T-helper 2 cell treated with Interferon-gamma antibody and Interleukin-4, amounts not matched to agents 5 μg/mL and 100 μg/mL, for 36 hours (primary cell): Measurements from ENCODE around the gene BFAR.
"Not testable (repeated sequence)": the region's sequence is repeated elsewhere in the genome, so short reads cannot be mapped to it uniquely, and the experiment has no call there.

Source experiments
- DNase-seq: peaks from one replicate; pipeline ENCODE4 v3.0.0; 2021; ENCODE audit warnings: low spot score
- H3K27ac Mint-ChIP-seq: one replicate; pipeline ENCODE4 v1.8.0; 2021; ENCODE audit warnings: mild to moderate bottlenecking, mixed read lengths
- H3K27me3 Mint-ChIP-seq: one replicate; pipeline ENCODE4 v1.8.0; 2021; ENCODE audit warnings: low read depth, mixed read lengths
- H3K36me3 Mint-ChIP-seq: one replicate; pipeline ENCODE4 v1.8.0; 2021; ENCODE audit warnings: low read depth, mixed read lengths
- H3K4me1 Mint-ChIP-seq: one replicate; pipeline ENCODE4 v1.8.0; 2021; ENCODE audit warnings: low read depth, mixed read lengths
- H3K4me3 Mint-ChIP-seq: one replicate; pipeline ENCODE4 v1.8.0; 2022; ENCODE audit warnings: mild to moderate bottlenecking, moderate library complexity, mixed read lengths
- H3K9me3 Mint-ChIP-seq: one replicate; pipeline ENCODE4 v1.8.0; 2021; ENCODE audit warnings: mixed read lengths

BFAR gene

DNA sequence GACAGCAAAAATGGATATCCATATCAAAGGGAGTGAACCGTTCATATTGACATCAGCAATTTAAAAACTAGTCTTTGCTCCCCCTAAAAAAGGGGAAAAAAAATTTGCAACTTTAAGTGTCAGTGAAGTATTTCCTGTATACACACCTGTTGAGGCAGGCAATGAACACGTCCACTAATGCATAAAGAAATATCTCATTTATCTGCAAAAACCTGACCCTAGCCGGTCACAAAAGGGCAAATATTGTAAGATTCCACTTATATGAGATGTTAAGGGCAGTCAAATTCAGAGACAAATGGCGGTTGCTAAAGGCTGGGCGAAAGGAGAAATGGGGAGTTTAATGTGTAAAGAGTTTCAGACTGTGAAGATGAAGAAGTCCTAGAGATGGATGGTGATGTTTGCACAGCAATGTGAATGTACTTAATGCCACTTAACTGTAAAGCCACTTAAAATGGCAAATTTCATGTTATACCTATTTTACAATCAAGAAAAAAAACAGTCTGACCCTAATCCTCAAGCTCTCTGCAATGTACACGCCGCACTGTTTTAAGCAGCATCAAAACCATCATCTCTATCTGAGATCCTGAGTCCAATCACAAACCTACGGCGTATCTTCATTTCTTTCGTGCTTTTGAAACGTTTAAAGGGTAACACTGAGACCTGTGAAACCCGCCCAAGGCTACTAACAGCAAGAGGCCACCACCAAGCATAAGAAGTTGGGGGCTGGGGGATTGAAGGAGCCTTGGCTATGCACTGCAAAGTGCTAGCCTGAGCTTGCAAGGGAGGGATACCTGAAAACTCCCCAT, 3.7 kb upstream of the BFAR start:
- DNase-seq, result peak; percentile 9
- H3K4me1 Mint-ChIP-seq, result peaks cover 28% of the 10 kb centered on the region
- H3K27ac Mint-ChIP-seq, result peak overlapping the region; percentile 99
- H3K4me3 Mint-ChIP-seq, result peak overlapping the region; percentile 93
- H3K27me3 Mint-ChIP-seq, result no peaks in the 10 kb centered on the region
- H3K9me3 Mint-ChIP-seq, result peaks cover 4% of the 10 kb centered on the region
- peaks cover 35% of the 10 kb centered on the region for H3K36me3 Mint-ChIP-seq

DNA sequence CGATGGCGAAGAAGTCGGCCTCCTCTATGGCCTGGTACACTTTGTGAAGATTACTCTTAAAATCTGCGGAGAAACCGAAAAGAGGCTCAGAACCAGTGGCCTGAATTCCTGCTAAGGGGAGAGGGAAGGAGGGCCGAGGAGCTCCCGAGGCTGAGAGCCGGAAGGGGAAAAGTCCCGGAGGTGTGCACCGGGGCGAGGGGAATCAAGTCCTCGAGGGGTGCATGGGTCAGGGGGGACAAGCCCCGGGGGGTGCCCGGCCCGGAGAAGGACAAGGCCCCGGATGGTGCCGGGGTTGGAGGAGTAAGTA, 3.2 kb upstream of the BFAR start:
- peaks cover 37% of the 10 kb centered on the region for H3K36me3 Mint-ChIP-seq
- H3K27ac Mint-ChIP-seq, result peak overlapping the region; percentile 99
- H3K4me3 Mint-ChIP-seq, result peak overlapping the region; percentile 93
- peaks cover 4% of the 10 kb centered on the region for H3K9me3 Mint-ChIP-seq
- H3K27me3 Mint-ChIP-seq, result no peaks in the 10 kb centered on the region
- no peak for DNase-seq
- H3K4me1 Mint-ChIP-seq, result peaks cover 32% of the 10 kb centered on the region

DNA sequence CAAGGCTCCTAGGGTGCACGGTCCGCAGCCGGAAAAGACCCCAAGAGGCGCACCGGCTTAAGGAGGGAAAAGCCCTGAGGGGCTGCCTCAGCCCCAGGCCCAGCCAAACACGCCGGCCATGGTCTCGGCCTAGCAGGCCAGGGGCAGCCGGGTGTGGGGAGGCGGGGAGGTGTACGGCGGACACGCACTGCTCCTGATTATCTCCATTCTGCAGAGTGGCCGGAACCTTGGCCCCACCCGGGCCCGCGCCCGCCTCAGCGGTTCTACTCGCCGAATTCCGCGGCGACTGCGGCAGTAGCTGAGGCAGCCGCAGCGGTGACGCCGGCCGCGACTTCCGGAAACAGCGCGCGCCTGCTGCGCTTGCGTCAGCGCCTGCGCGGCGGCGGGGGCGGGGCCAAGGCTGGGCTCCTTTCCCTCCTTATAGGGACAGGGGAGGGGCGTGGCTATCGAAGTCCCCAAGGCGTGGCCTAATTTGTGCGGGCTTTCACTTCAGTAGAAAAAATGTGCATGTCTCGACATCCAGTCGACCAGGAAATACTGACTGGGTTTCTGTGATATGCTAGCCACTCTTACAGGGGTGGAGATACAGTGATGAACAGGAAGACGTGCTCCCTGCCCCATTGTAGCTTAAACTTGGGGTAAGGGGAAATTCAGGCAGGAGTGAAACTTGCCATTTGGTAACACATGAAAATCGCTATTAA, 2.7 kb upstream of the BFAR start, which contains the start of gene PARN:
Gene PARN, minus strand, starts transcription at position 342 of the 701 bp plus-strand sequence. Its CDS starts 135 bp downstream, at position 207.
- Mint-ChIP-seq H3K4me3 (peak within 1 kb of the TSS; percentile 93), H3K27me3 (no peaks in the 10 kb centered on the region)

DNA sequence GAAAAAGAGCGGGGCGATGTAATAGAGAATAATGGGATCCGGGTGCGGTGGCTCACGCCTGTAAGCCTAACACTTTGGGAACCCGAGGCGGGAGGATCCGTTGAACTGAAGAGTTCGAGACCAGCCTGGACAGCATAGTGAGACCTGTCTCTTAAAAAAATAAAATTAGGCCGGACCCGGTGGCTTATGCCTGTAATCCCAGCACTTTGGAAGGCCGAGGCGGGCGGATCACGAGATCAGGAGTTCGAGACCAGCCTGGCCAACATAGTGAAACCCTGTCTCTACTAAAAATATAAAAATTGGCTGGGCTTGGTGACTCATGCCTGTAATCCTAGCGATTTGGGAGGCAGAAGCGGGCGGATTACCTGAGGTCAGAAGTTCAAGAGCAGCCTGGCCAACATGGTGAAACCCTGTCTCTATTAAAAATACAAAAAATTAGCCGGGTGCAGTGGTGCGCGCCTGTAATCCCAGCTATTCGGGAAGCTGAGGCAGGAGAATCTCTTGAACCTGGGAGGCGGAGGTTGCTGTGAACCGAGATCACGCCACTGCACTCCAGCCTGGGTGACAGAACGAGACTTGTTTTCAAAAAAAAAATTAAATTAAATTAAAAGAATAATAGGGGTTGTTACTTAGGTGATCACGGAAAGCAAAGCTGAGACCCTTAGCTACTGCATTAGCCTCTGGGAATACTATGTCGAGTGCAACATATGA, 2.0 kb upstream of the BFAR start:
- H3K27ac Mint-ChIP-seq, result peak overlapping the region; percentile 99
- H3K36me3 Mint-ChIP-seq, result peaks cover 34% of the 10 kb centered on the region
- peak overlapping the region; percentile 100 for H3K4me3 Mint-ChIP-seq
- H3K9me3 Mint-ChIP-seq, DNase-seq, H3K27me3 Mint-ChIP-seq: not testable (repeated sequence)
- peaks cover 33% of the 10 kb centered on the region for H3K4me1 Mint-ChIP-seq

More for the DNA sequence above, 2.7 kb upstream of the BFAR start, which contains the start of gene PARN:
- Mint-ChIP-seq H3K27ac (peak within 1 kb of the TSS; percentile 99), H3K36me3 (peaks cover 40% of the 10 kb centered on the region), H3K9me3 (peaks cover 4% of the 10 kb centered on the region), H3K4me1 (peaks cover 36% of the 10 kb centered on the region)
- DNase-seq, result peak; percentile 97

DNA sequence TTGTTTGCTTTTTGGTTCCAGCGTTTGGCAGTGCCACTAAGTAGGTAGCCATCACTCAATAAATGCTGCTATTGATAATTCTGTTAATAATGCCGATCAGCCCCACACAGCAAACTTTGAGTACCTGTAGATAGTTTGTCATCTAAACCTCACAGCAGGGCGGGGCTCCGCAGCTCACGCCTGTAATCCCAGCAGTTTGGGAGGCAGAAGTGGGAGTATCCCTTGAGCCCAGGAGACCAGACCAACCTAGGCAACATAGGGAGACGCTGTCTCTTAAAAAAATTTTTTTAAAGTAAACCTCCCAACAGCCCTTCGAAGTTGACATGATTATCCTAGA, 1.6 kb downstream of the BFAR start:
- no peak for DNase-seq
- H3K36me3 Mint-ChIP-seq, result peaks cover 30% of the 10 kb centered on the region
- H3K27me3 Mint-ChIP-seq, result no peaks in the 10 kb centered on the region
- H3K4me1 Mint-ChIP-seq, result peaks cover 26% of the 10 kb centered on the region
- peak overlapping the region; percentile 99 for H3K27ac Mint-ChIP-seq
- H3K4me3 Mint-ChIP-seq, result peak overlapping the region; percentile 100
- H3K9me3 Mint-ChIP-seq, result peaks cover 4% of the 10 kb centered on the region

DNA sequence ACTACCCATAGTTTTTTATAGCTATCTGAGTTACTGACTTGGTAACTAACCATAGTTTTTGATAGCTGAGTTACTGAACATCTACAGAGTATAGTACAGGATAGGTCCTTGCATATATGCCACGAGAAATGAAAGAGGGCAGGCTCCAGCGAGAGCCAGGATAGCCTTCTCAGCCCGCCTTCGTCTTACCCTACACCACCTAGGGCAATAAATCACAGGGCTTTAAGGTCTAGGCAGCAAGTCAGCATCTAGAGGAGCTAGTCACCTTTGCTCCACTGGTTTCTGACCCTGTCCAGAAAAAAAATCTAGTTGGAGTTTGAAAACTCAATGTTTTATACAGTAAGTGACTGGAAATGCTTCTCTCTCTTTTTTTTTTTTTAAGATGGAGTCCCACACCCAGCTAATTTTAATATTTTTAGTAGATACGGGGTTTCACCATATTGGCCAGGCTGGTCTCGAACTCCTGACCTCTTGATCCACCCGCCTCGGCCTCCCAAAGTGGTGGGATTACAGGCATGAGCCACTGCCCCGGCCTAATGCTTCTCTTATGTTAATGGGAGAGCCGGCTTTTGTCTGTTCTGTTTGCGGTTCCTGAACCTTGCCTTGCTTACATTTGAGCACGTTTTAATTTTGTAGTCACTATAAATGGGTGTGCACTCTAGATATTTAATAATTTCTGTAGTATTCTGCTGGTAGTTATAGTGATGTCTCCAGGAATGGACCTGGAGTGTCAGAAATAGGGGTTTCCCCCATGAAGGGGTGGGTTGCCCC, 2.8 kb downstream of the BFAR start:
- Mint-ChIP-seq H3K4me1 (peaks cover 23% of the 10 kb centered on the region), H3K27me3 (no peaks in the 10 kb centered on the region), H3K9me3 (no peaks in the 10 kb centered on the region), H3K36me3 (peaks cover 32% of the 10 kb centered on the region), H3K27ac (no peak overlapping the region), H3K4me3 (no peak overlapping the region)
- no peak for DNase-seq

GRCh38 chr16:14636179-14636950, 3.6 kb downstream of the BFAR start:
- not testable (repeated sequence) for H3K27me3 Mint-ChIP-seq, H3K4me3 Mint-ChIP-seq

GRCh38 chr16:14636951-14637240, 4.1 kb downstream of the BFAR start:
- H3K9me3 Mint-ChIP-seq, H3K27me3 Mint-ChIP-seq, H3K4me3 Mint-ChIP-seq, H3K27ac Mint-ChIP-seq, DNase-seq: not testable (repeated sequence)
- Mint-ChIP-seq H3K36me3 (peaks cover 39% of the 10 kb centered on the region), H3K4me1 (peaks cover 21% of the 10 kb centered on the region)

More at GRCh38 chr16:14636179-14636950, 3.6 kb downstream of the BFAR start:
- Mint-ChIP-seq H3K4me1 (peaks cover 23% of the 10 kb centered on the region), H3K27ac (peak overlapping the region; percentile 6), H3K36me3 (peaks cover 38% of the 10 kb centered on the region)
- not testable (repeated sequence) for DNase-seq, H3K9me3 Mint-ChIP-seq

- peaks cover 10% of the 10 kb centered on the region for H3K4me1 Mint-ChIP-seq
Observed at GRCh38 chr16:14640538-14640937, 7.8 kb downstream of the BFAR start.

GRCh38 chr16:14641206-14641605, 8.5 kb downstream of the BFAR start:
- H3K4me3 Mint-ChIP-seq, result no peak overlapping the region
- no peak for DNase-seq
- H3K36me3 Mint-ChIP-seq, result peaks cover 35% of the 10 kb centered on the region
- H3K9me3 Mint-ChIP-seq, result no peaks in the 10 kb centered on the region
- H3K27ac Mint-ChIP-seq, result no peak overlapping the region
- H3K27me3 Mint-ChIP-seq, result no peaks in the 10 kb centered on the region
- peaks cover 7% of the 10 kb centered on the region for H3K4me1 Mint-ChIP-seq

More at GRCh38 chr16:14640538-14640937, 7.8 kb downstream of the BFAR start:
- no peak overlapping the region for H3K4me3 Mint-ChIP-seq
- no peak overlapping the region for H3K27ac Mint-ChIP-seq
- DNase-seq, result no peak
- H3K36me3 Mint-ChIP-seq, result peaks cover 38% of the 10 kb centered on the region
- H3K27me3 Mint-ChIP-seq, result no peaks in the 10 kb centered on the region
- no peaks in the 10 kb centered on the region for H3K9me3 Mint-ChIP-seq

- H3K27me3 Mint-ChIP-seq, result no peaks in the 10 kb centered on the region
- peaks cover 6% of the 10 kb centered on the region for H3K4me1 Mint-ChIP-seq
- no peaks in the 10 kb centered on the region for H3K9me3 Mint-ChIP-seq
- DNase-seq, result no peak
- no peak overlapping the region for H3K27ac Mint-ChIP-seq
- no peak overlapping the region for H3K4me3 Mint-ChIP-seq
- H3K36me3 Mint-ChIP-seq, result peaks cover 38% of the 10 kb centered on the region
Observed at GRCh38 chr16:14641926-14642325, 9.2 kb downstream of the BFAR start.

GRCh38 chr16:14649816-14650215, 17.1 kb downstream of the BFAR start:
- H3K27ac Mint-ChIP-seq, result no peak overlapping the region
- H3K27me3 Mint-ChIP-seq, result no peaks in the 10 kb centered on the region
- H3K9me3 Mint-ChIP-seq, result no peaks in the 10 kb centered on the region
- H3K4me3 Mint-ChIP-seq, result no peak overlapping the region
- H3K36me3 Mint-ChIP-seq, result peaks cover 37% of the 10 kb centered on the region
- DNase-seq, result no peak
- no peaks in the 10 kb centered on the region for H3K4me1 Mint-ChIP-seq

DNA sequence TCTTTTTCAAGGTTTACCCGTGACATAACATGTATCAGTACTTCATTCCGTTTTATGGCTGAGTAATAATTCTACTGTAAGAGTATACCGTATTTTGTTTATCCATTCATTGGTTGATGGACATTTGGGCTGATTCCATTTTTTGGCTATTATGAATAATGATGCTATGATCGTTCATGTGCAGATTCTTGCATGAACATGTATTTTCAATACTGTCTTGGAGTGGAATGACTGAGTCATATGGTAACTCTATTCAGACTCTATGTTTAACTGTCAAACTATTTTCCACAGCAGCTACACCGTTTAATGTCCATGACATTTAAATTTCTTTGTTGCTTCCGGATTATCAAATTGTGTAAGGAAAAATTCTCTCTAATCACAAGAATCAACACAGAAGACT, 17.9 kb downstream of the BFAR start:
- Mint-ChIP-seq H3K9me3 (no peaks in the 10 kb centered on the region), H3K27me3 (no peaks in the 10 kb centered on the region), H3K36me3 (peaks cover 36% of the 10 kb centered on the region), H3K4me3 (no peak overlapping the region), H3K4me1 (no peaks in the 10 kb centered on the region), H3K27ac (no peak overlapping the region)
- no peak for DNase-seq
